Osteoblast (primary cell): ENCODE measurements around the gene PBX3. TPM values are rescaled to one million over a fixed set of nuclear protein-coding genes. Genes with fewer than 3 reads are reported as not detected.

Experiments
- DNase-seq: peaks from one replicate; pipeline ENCODE4 v3.0.0; 2011; ENCODE audit warnings: low spot score, mixed read lengths; ENCODE audit not compliant: insufficient read length; ENCODE audit errors: missing footprints
- H2AFZ ChIP-seq: 2 replicates; pipeline ENCODE4 v1.6.0; 2011; ENCODE audit warnings: mild to moderate bottlenecking, low read length
- H3K27ac ChIP-seq: 2 replicates; pipeline ENCODE4 v1.5.1; 2011; ENCODE audit warnings: mild to moderate bottlenecking, low read depth, low read length, moderate library complexity
- H3K27me3 ChIP-seq: 2 replicates; pipeline ENCODE4 v1.6.0; 2012; ENCODE audit warnings: mild to moderate bottlenecking, control low read depth, inconsistent platforms, low read length, moderate library complexity; ENCODE audit not compliant: insufficient read depth
- H3K36me3 ChIP-seq: 2 replicates; pipeline ENCODE4 v1.5.1; 2011; ENCODE audit warnings: mild to moderate bottlenecking, low read length, control low read depth, moderate library complexity; ENCODE audit not compliant: insufficient read depth
- H3K4me1 ChIP-seq: 2 replicates; pipeline ENCODE4 v1.5.1; 2011; ENCODE audit warnings: mild to moderate bottlenecking, low read length, control low read depth, moderate library complexity; ENCODE audit not compliant: insufficient read depth
- H3K4me2 ChIP-seq: 2 replicates; pipeline ENCODE4 v1.6.0; 2011; ENCODE audit warnings: mild to moderate bottlenecking, low read length; ENCODE audit not compliant: insufficient read depth
- H3K4me3 ChIP-seq: fragments of 200-600 bp; sonication (generic); 3 replicates; pipeline ENCODE4 v1.5.1; 2012; ENCODE audit warnings: mild to moderate bottlenecking, low read length, inconsistent platforms; ENCODE audit not compliant: insufficient read depth
- H3K79me2 ChIP-seq: 2 replicates; pipeline ENCODE4 v1.6.0; 2012; ENCODE audit warnings: mild to moderate bottlenecking, low read length, control low read depth, inconsistent platforms; ENCODE audit not compliant: insufficient read depth
- H3K9me3 ChIP-seq: 2 replicates; pipeline ENCODE4 v1.5.1; 2011; ENCODE audit warnings: low read depth, low read length, control low read depth
- H4K20me1 ChIP-seq: 2 replicates; pipeline ENCODE4 v1.6.0; 2012; ENCODE audit warnings: mild to moderate bottlenecking, low read length, control low read depth; ENCODE audit not compliant: insufficient read depth
- CTCF ChIP-seq: IDR thresholded peaks from 2 replicates; pipeline ENCODE4 v1.5.1; 2011; ENCODE audit warnings: mild to moderate bottlenecking, low read depth, low read length, moderate library complexity; ENCODE audit errors: extremely low read depth
- total RNA-seq: library from RNA; depleted of rRNA; stranded (reverse); fragments of >200 nt; gene quantifications from 2 replicates; pipeline ENCODE4 v1.2.3, GENCODE V29; 2012

The PBX3 gene
- total RNA-seq, 1 donor = 34.7 TPM

- no peak overlapping the region for H3K27ac ChIP-seq
- no peak overlapping the region for H3K4me2 ChIP-seq
- peaks cover 25% of the 10 kb centered on the region for H3K36me3 ChIP-seq
Observed at GRCh38 chr9:125960626-125961025, 213.5 kb downstream of the PBX3 start.

GRCh38 chr9:125961072-125961471 is 213.9 kb downstream of the PBX3 start:
- H3K27ac ChIP-seq = no peak overlapping the region
- H3K4me3 ChIP-seq = no peak overlapping the region
- peaks cover 28% of the 10 kb centered on the region for H3K36me3 ChIP-seq
- H3K9me3 ChIP-seq = no peaks in the 10 kb centered on the region
- H3K4me1 ChIP-seq = no peaks in the 10 kb centered on the region
- H4K20me1 ChIP-seq = peaks cover 4% of the 10 kb centered on the region
- DNase-seq = no peak
- H3K79me2 ChIP-seq = no peaks in the 10 kb centered on the region
- no peak for TF ChIP-seq CTCF
- no peak overlapping the region for H2AFZ ChIP-seq
- H3K27me3 ChIP-seq = no peaks in the 10 kb centered on the region
- no peak overlapping the region for H3K4me2 ChIP-seq

More at GRCh38 chr9:125960626-125961025, 213.5 kb downstream of the PBX3 start:
- no peak for DNase-seq
- H3K27me3 ChIP-seq = no peaks in the 10 kb centered on the region
- no peak for TF ChIP-seq CTCF
- H2AFZ ChIP-seq = no peak overlapping the region
- H3K9me3 ChIP-seq = no peaks in the 10 kb centered on the region
- H3K4me3 ChIP-seq = no peak overlapping the region
- no peaks in the 10 kb centered on the region for H3K4me1 ChIP-seq
- peaks cover 4% of the 10 kb centered on the region for H4K20me1 ChIP-seq
- H3K79me2 ChIP-seq = no peaks in the 10 kb centered on the region

- peaks cover 35% of the 10 kb centered on the region for H3K36me3 ChIP-seq
- no peak for DNase-seq
- no peak overlapping the region for H3K27ac ChIP-seq
- no peaks in the 10 kb centered on the region for H4K20me1 ChIP-seq
- no peak overlapping the region for H3K4me2 ChIP-seq
- no peak overlapping the region for H3K4me3 ChIP-seq
- peaks cover 3% of the 10 kb centered on the region for H3K4me1 ChIP-seq
- no peak overlapping the region for H2AFZ ChIP-seq
- no peak for TF ChIP-seq CTCF
- no peaks in the 10 kb centered on the region for H3K9me3 ChIP-seq
- H3K27me3 ChIP-seq = no peaks in the 10 kb centered on the region
- no peaks in the 10 kb centered on the region for H3K79me2 ChIP-seq
Observed at GRCh38 chr9:125963932-125964331, 216.8 kb downstream of the PBX3 start.

- no peak for TF ChIP-seq CTCF
- Histone ChIP-seq H3K4me1 (peaks cover 3% of the 10 kb centered on the region), H3K36me3 (peaks cover 35% of the 10 kb centered on the region), H2AFZ (no peak overlapping the region), H3K4me3 (no peak overlapping the region), H4K20me1 (no peaks in the 10 kb centered on the region), H3K4me2 (no peak overlapping the region), H3K79me2 (no peaks in the 10 kb centered on the region), H3K9me3 (no peaks in the 10 kb centered on the region), H3K27ac (no peak overlapping the region), H3K27me3 (no peaks in the 10 kb centered on the region)
- no peak for DNase-seq
Observed at GRCh38 chr9:125964702-125965225, 217.6 kb downstream of the PBX3 start.
